ENCODE results near the gene ANKRD24.

GRCh38 chr19:4267901-4268815 lies 85.7 kb downstream of the ANKRD24 start:
- TF ChIP-seq CTCF (IDR thresholded peaks at IDR 0.05) (no peak), POLR2A (IDR thresholded peaks at IDR 0.05) (no peak)
